Measurements from ENCODE around the gene AMBN.

Gene AMBN

DNA sequence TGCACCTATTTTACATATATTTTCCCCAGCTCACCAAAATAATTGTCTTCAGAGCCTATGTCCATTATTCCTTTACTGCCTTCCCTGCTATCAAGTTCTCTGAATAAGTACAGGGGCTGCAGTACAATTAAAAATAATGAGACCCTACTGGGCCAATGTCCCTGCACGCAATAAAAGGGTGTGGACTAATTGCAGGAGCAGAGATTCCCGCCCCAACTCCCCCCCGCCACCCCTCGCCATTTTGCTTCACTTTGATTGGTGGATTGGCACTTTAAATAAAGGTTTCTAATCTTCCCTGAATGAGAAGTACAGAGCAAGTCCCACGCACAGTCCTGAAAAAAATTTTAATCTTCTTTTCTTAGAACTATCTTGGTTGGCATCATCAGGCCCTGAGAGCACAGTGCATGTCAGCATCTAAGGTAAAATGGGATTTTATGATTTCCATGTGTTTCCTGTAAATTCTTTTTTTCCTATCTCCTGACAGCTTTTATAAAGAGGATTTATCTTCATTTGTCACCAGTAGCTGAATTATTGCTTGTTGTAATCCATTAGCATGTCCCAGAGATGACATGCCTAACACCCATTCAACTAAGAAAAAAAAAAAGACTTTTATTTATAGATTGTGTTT, at the start of gene AMBN:
AMBN (plus strand) TSS at position 302 of the 628 bp plus-strand sequence; CDS start at position 405, 103 bp downstream.
- DNase-seq (ENCODE audit: low read depth) = no peak

DNA sequence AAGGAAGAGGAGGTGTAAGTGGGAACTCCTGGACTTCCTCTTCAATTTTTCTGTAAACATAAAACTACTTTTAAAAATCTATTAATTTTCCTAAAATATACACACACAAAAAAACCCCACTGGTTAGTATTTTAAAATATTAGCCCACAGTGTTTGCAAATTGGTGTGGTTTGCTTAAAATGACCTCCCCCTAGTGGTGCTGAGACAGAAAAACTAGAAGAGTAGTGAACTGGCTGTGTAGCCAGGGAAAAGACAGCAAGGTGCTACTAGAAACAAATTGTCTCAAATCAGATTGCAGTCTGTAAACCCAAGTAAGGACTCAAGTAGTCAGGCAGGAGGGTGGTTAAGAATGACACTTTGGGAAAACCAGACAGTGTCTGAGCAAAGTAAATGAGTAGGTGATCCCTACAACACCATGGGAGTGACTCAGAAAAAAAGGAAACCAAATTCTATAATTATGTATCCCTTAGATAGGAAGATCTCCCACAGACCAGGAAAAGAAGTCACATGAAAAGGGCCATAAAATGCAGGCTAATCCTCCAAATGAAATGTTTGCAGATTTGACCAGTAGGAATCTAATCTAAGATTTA, 47.7 kb upstream of the AMBN start:
- DNase-seq (ENCODE audit: low read depth) = no peak

DNA sequence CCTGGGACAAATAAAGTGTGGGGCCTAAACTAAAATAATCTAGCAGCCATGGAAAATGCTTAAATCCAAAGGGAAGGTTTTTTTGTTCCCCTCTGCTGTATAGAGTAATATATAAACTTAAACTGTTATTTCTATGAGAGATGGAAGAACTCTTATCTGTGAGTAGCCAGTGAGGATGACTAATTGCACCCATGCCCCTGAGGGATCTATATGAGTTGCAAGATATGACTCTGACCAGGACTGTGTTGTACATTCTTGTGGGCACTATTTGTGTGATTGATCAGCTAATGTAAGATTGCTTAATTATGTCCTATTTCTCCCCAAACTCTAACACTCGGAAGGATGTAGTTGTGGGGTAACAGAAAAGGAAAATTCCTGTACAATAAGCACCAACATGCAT, 35.2 kb upstream of the AMBN start:
- DNase-seq (ENCODE audit: low read depth) = no peak

GRCh38 chr4:70559211-70559830, 32.7 kb upstream of the AMBN start:
- no peak for DNase-seq (ENCODE audit: low read depth)

- no peak for DNase-seq (ENCODE audit: low read depth)
Measured at GRCh38 chr4:70559924-70560323, 32.1 kb upstream of the AMBN start.

GRCh38 chr4:70564033-70564432, 28.0 kb upstream of the AMBN start:
- no peak for DNase-seq (ENCODE audit: low read depth)

GRCh38 chr4:70570796-70571195, 21.3 kb upstream of the AMBN start:
- DNase-seq (ENCODE audit: low read depth) = no peak

DNA sequence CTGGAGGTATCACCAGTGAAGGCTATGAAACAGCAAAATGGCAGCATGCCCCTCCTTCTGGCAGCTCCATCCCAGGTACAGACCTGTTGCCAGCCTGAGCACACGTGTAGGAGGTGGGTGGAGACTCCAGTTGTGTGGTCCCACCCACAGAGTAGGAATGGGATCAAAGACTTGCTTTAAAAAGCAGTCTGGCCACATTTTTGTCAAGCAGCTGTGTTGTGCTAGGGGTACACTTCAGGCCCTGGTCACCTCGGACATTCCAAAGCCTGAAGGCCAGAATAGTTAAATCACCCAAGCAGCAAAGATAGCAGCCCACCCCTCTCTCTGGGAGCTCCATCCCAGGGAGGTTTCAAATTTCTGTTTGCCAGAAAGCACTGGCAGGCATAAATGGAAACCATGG, 20.3 kb upstream of the AMBN start:
- DNase-seq (ENCODE audit: low read depth) = no peak

- no peak for DNase-seq (ENCODE audit: low read depth)
Measured at GRCh38 chr4:70575964-70576363, 16.1 kb upstream of the AMBN start.

- no peak for DNase-seq (ENCODE audit: low read depth)
Measured at GRCh38 chr4:70577220-70577927, 14.7 kb upstream of the AMBN start.

DNA sequence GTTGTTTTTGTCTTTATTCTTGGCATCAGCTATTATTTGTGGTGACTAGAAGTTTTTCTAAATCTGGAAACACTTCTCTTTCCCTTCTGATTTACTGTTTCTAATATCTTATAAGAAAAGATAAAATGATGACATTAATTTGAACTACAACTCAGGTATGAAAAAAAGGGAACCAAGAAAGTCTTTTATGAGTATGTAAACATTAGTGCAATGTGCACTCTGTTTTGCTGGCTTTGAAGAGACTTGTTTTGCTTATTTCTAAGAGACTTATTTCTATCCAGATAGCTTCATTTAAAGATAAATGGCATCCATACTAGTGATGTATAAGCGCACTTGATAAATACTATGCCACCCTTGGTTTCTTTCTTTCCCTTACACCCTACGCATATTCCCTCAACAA, 10.1 kb upstream of the AMBN start:
- DNase-seq (ENCODE audit: low read depth) = no peak

DNA sequence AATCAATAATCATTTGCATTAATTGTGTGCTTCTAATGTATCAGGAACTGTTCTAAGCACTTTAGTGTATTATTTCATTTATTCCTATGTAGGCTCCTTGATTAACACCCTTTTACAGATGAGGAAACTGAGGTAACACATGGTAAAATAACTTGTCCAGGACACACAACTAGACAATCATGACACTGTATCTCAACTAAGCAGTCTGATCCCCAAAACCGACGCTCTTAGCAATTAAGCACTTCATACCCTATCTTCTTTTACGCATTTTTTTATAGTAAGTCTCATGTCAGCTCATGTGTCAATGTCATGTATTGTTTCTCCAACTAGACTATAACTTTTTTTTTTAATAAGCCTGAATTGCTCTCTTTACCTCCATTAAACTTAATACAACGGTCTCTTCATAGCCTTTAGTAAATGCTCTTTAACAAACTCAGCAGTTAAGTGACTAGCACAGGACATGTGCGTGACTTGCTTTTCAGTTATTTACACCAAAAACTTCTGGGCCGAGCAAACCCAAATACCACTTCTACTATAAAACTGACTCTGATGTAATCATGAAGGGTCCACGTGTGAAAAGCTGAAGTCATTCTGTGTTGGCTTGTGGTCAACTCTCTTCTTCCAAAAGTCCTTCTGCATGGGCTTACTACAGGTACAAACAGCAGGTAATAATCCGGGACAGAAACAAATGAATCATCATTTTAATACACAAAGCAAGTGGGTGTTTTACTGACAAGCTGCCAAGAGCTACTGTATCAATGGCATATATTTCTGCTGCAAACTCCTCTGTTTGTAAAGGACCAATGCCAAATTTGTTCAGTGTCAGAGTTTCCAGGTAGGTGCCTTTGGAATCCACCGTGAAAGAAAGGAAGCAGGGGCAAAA, 7.9 kb upstream of the AMBN start:
- no peak for DNase-seq (ENCODE audit: low read depth)

- DNase-seq (ENCODE audit: low read depth) = no peak
Measured at GRCh38 chr4:70586841-70587240, 5.2 kb upstream of the AMBN start.

- DNase-seq (ENCODE audit: low read depth) = no peak
Measured at GRCh38 chr4:70589785-70590184, 2.3 kb upstream of the AMBN start.

DNA sequence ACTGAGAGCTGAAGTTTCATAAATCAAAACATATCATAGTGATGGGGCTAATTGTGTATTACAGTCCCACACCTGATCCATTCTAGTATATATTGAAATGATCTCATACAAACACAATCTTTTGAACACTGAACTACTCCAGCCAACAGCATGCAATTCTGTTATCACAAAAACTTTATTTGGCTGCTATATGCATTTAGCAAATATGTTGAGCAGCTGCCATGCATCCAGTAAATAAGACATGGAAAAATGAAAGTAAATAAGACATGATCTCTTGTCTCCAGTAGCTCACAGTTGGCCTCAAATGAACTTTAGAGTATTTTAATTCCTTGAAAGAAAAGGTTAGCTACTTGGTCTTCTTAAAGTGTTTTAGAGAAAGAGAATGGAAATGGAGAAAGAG, 2.1 kb downstream of the AMBN start:
- DNase-seq (ENCODE audit: low read depth) = no peak

DNA sequence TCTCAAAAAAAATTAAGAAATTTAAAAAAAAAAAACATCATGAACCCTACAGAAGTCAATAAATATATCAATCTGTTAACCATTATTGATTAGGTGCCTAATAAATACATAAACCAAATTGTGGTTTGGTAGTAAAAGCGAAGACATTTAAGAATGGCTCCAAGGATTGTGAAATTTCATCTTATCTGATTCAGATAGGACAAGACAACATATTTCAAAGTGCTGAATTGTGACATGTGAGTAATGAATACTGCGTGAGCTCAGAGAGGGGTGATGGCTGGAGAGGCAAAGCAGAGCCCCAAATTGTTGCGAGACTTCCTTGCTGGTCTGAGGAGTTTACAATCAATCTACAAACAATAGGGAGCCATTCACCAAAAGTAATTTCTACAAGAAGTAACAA, 8.2 kb downstream of the AMBN start:
- no peak for DNase-seq (ENCODE audit: low read depth)

- DNase-seq (ENCODE audit: low read depth) = no peak
Measured at GRCh38 chr4:70600977-70601376, 8.9 kb downstream of the AMBN start.

GRCh38 chr4:70601422-70602039, 9.5 kb downstream of the AMBN start:
- peak; percentile 18 for DNase-seq (ENCODE audit: low read depth)

GRCh38 chr4:70603856-70604255, 11.8 kb downstream of the AMBN start:
- DNase-seq (ENCODE audit: low read depth) = no peak

DNA sequence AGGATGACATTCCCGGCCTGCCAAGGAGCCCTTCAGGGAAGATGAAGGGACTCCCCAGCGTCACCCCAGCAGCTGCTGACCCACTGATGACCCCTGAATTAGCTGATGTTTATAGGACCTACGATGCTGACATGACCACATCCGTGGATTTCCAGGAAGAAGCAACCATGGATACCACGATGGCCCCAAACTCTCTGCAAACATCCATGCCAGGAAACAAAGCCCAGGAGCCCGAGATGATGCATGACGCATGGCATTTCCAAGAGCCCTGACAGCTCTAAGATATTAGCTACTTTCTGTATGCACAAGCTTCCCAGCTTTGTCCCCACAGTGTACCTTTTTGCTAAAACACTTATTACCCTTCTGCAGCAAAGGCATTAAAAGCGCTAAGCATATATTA, 14.4 kb downstream of the AMBN start:
- no peak for DNase-seq (ENCODE audit: low read depth)

- no peak for DNase-seq (ENCODE audit: low read depth)
Measured at GRCh38 chr4:70607334-70607853, 15.3 kb downstream of the AMBN start.
